Testis (tissue), 3 donors: ENCODE measurements around the gene ARHGAP23. TPM values are rescaled to one million over a fixed set of nuclear protein-coding genes. Genes with fewer than 3 reads are reported as not detected.

ENCODE experiments used
- DNase-seq: peaks from one replicate; pipeline ENCODE4 v3.0.0-alpha.2; 2019
- H3K27ac ChIP-seq, 2 donors: fragments of 200-600 bp; sonication (generic); one replicate each; pipeline ENCODE4 v1.5.1; 2019
- H3K27me3 ChIP-seq: fragments of 200-600 bp; sonication (generic); one replicate; pipeline ENCODE4 v1.5.1; 2019
- H3K36me3 ChIP-seq: fragments of 200-600 bp; sonication (generic); one replicate; pipeline ENCODE4 v1.5.1; 2017; ENCODE audit warnings: low read depth; ENCODE audit errors: missing control alignments
- H3K4me1 ChIP-seq: fragments of 200-600 bp; sonication (generic); one replicate; pipeline ENCODE4 v1.5.1; 2019
- H3K4me3 ChIP-seq, 2 donors: fragments of 200-600 bp; sonication (generic); one replicate each; pipeline ENCODE4 v1.5.1; 2017 to 2019
- H3K9me3 ChIP-seq: fragments of 200-600 bp; sonication (generic); one replicate; pipeline ENCODE4 v1.5.1; 2017
- CTCF ChIP-seq, 3 experiments: fragments of 450-650 bp in 2 of 3; fragments of 200-600 bp in 1 of 3; sonication (generic) in 1 of 3; IDR thresholded peaks; one replicate each; pipeline ENCODE4 v1.5.1; 2016 to 2019; ENCODE audit warnings: antibody characterized with exemption in 3 of 3, mild to moderate bottlenecking in 2 of 3, moderate library complexity in 1 of 3
- POLR2A ChIP-seq: fragments of 450-650 bp; IDR thresholded peaks from one replicate; pipeline ENCODE4 v1.6.1; 2017; ENCODE audit warnings: antibody characterized with exemption, mild to moderate bottlenecking, moderate library complexity
- WGBS, 2 donors: methylation state at CpG; one replicate each; pipeline ENCODE4 v1.1.5; 2018; 5-methylcytosine and 5-hydroxymethylcytosine counted together
- intact Hi-C: fragments of 100-400 bp; cut with DNase I; formaldehyde crosslinking; loops from one replicate; pipeline ENCODE4 v1.15.1; 2023; ENCODE audit warnings: low total_unique reads
- polyA plus RNA-seq: library from polyadenylated mRNA; stranded (reverse); fragments of 350-450 nt; fragmentation: Illumina TruSeq; extraction: RNeasy Lipid Tissue Mini Kit (QIAGEN cat#74804); gene quantifications from one replicate; pipeline ENCODE4 v1.2.3, GENCODE V29; 2014; ENCODE audit warnings: low read depth, low replicate concordance; ENCODE audit not compliant: insufficient read depth
- total RNA-seq, 2 donors: library from RNA; depleted of rRNA; stranded (reverse); fragments of >200 nt; gene quantifications; one replicate each; pipeline ENCODE4 v1.2.3, GENCODE V29; 2016

Gene ARHGAP23
- total and polyA plus RNA-seq, 3 donors from 2014 or later, result 78.0 to 235 (median 146) TPM

GRCh38 chr17:38543403-38544174 lies 115.3 kb downstream of the ARHGAP23 start:
- H3K27ac ChIP-seq, result no peak overlapping the region
- no peaks in the 10 kb centered on the region for H3K9me3 ChIP-seq
- no peaks in the 10 kb centered on the region for H3K4me1 ChIP-seq
- H3K27me3 ChIP-seq, result no peaks in the 10 kb centered on the region
- 84 to 88% methylated on average over 16 to 20 of the region's 20 CpGs for WGBS, 2 donors
- no peak overlapping the region for H3K4me3 ChIP-seq
- no peak for DNase-seq
- no peaks in the 10 kb centered on the region for H3K36me3 ChIP-seq
- intact Hi-C loops, result no loop called here
- TF ChIP-seq POLR2A, result no peak

GRCh38 chr17:38544175-38544838 lies 116.0 kb downstream of the ARHGAP23 start:
- WGBS, 2 donors, result 75 to 83% methylated on average over 7 to 10 of the region's 10 CpGs
- Histone ChIP-seq H3K4me3 (no peak overlapping the region), H3K4me1 (no peaks in the 10 kb centered on the region), H3K9me3 (no peaks in the 10 kb centered on the region), H3K27ac (no peak overlapping the region), H3K36me3 (no peaks in the 10 kb centered on the region), H3K27me3 (no peaks in the 10 kb centered on the region)
- intact Hi-C loops, result no loop called here
- DNase-seq, result no peak
- TF ChIP-seq CTCF (IDR thresholded peaks at IDR 0.05) (no peak), POLR2A (no peak)

- DNase-seq, result no peak
- Histone ChIP-seq H3K36me3 (no peaks in the 10 kb centered on the region), H3K4me1 (no peaks in the 10 kb centered on the region), H3K27ac (no peak overlapping the region), H3K27me3 (no peaks in the 10 kb centered on the region), H3K9me3 (no peaks in the 10 kb centered on the region), H3K4me3 (no peak overlapping the region)
- 93 to 97% methylated on average over 2 to 6 of the region's 7 CpGs for WGBS, 2 donors
- intact Hi-C loops, result no loop called here
- TF ChIP-seq CTCF (IDR thresholded peaks at IDR 0.05), result no peak
- TF ChIP-seq POLR2A, result no peak
Measured at GRCh38 chr17:38544839-38545209, 116.6 kb downstream of the ARHGAP23 start.

- intact Hi-C loops, result no loop called here
- Histone ChIP-seq H3K27me3 (no peaks in the 10 kb centered on the region), H3K9me3 (no peaks in the 10 kb centered on the region), H3K36me3 (no peaks in the 10 kb centered on the region), H3K27ac (no peak overlapping the region), H3K4me1 (no peaks in the 10 kb centered on the region), H3K4me3 (no peak overlapping the region)
- WGBS, 2 donors, result 81 to 93% methylated on average over 7 to 12 of the region's 12 CpGs
- no peak for DNase-seq
- no peak for TF ChIP-seq CTCF (IDR thresholded peaks at IDR 0.05)
- no peak for TF ChIP-seq POLR2A
Measured at GRCh38 chr17:38545531-38546225, 117.4 kb downstream of the ARHGAP23 start.

- Histone ChIP-seq H3K9me3 (no peaks in the 10 kb centered on the region), H3K4me1 (no peaks in the 10 kb centered on the region), H3K4me3 (no peak overlapping the region), H3K27me3 (no peaks in the 10 kb centered on the region), H3K36me3 (no peaks in the 10 kb centered on the region), H3K27ac (no peak overlapping the region)
- intact Hi-C loops, result no loop called here
- WGBS, 2 donors, result 89 to 95% methylated on average over 4 to 11 of the region's 11 CpGs
- no peak for TF ChIP-seq CTCF (IDR thresholded peaks at IDR 0.05)
- TF ChIP-seq POLR2A, result no peak
- no peak for DNase-seq
Measured at GRCh38 chr17:38546396-38546795, 118.1 kb downstream of the ARHGAP23 start.
